Right lobe of liver (tissue), 4 donors: ENCODE data around the gene RBBP4.

Source experiments
- CTCF ChIP-seq, 4 donors: fragments of 200-600 bp in 3 of 4; fragments of 450-650 bp in 1 of 4; IDR thresholded peaks; one replicate each; pipeline versions ENCODE4 v1.5.1 to v1.8.0; 2016 to 2022; ENCODE audit warnings: antibody characterized with exemption in 4 of 4, mild to moderate bottlenecking in 2 of 4
- POLR2A ChIP-seq: fragments of 450-650 bp; IDR thresholded peaks from one replicate; pipeline ENCODE4 v1.6.1; 2017; ENCODE audit warnings: antibody characterized with exemption, mild to moderate bottlenecking
- donor health status: DM: no; HTN: no; CAD: no.
- donor health status: DM: no; HTN: no; CAD: no.
- donor health status: DM: no; HTN: yes; CAD: no.

- no peak for TF ChIP-seq CTCF (IDR thresholded peaks at IDR 0.05)
- TF ChIP-seq POLR2A, result no peak
Measured at GRCh38 chr1:32681999-32682398, 31.0 kb downstream of the RBBP4 start.
